GM08714 (cell line): ENCODE results near the gene ENTHD1.
"Not testable (repeated sequence)": the region's sequence is repeated elsewhere in the genome, so short reads cannot be mapped to it uniquely, and the experiment has no call there.

Source experiments
- H3K4me3 ChIP-seq: fragments of 200-500 bp; sonication (Bioruptor generic); 2 replicates; pipeline ENCODE4 v1.5.1; 2014; ENCODE audit warnings: mild to moderate bottlenecking, low read length, inconsistent platforms
- ZNF274 ChIP-seq: IDR thresholded peaks from 2 replicates; pipeline ENCODE4 v1.6.1; 2012; ENCODE audit warnings: mild to moderate bottlenecking, low read depth, low read length

ENTHD1 gene

GRCh38 chr22:39734866-39735265 lies 158.7 kb downstream of the ENTHD1 start:
- TF ChIP-seq ZNF274 = no peak
- no peak overlapping the region for H3K4me3 ChIP-seq

GRCh38 chr22:39734046-39734445 lies 159.5 kb downstream of the ENTHD1 start:
- not testable (repeated sequence) for H3K4me3 ChIP-seq

- no peak for TF ChIP-seq ZNF274
These were observed 160.4 kb downstream of the ENTHD1 start for GRCh38 chr22:39733191-39733590.

GRCh38 chr22:39732625-39733024 lies 160.9 kb downstream of the ENTHD1 start:
- no peak for TF ChIP-seq ZNF274
- H3K4me3 ChIP-seq = no peak overlapping the region

More at GRCh38 chr22:39733191-39733590, 160.4 kb downstream of the ENTHD1 start:
- H3K4me3 ChIP-seq = no peak overlapping the region

- H3K4me3 ChIP-seq = no peak overlapping the region
- no peak for TF ChIP-seq ZNF274
These were observed 161.5 kb downstream of the ENTHD1 start for GRCh38 chr22:39731881-39732555.

GRCh38 chr22:39731481-39731880 lies 162.1 kb downstream of the ENTHD1 start:
- no peak for TF ChIP-seq ZNF274

GRCh38 chr22:39729141-39729934 lies 164.2 kb downstream of the ENTHD1 start:
- no peak for TF ChIP-seq ZNF274

More at GRCh38 chr22:39731481-39731880, 162.1 kb downstream of the ENTHD1 start:
- no peak overlapping the region for H3K4me3 ChIP-seq

GRCh38 chr22:39728236-39728860 lies 165.2 kb downstream of the ENTHD1 start:
- no peak overlapping the region for H3K4me3 ChIP-seq
- no peak for TF ChIP-seq ZNF274

More at GRCh38 chr22:39729141-39729934, 164.2 kb downstream of the ENTHD1 start:
- no peak overlapping the region for H3K4me3 ChIP-seq

GRCh38 chr22:39727541-39727940 lies 166.0 kb downstream of the ENTHD1 start:
- H3K4me3 ChIP-seq = no peak overlapping the region
- no peak for TF ChIP-seq ZNF274

- no peak for TF ChIP-seq ZNF274
- H3K4me3 ChIP-seq = no peak overlapping the region
These were observed 168.1 kb downstream of the ENTHD1 start for GRCh38 chr22:39725351-39726035.

GRCh38 chr22:39724857-39725256 lies 168.7 kb downstream of the ENTHD1 start:
- no peak for TF ChIP-seq ZNF274
- H3K4me3 ChIP-seq = no peak overlapping the region

- H3K4me3 ChIP-seq = no peak overlapping the region
- no peak for TF ChIP-seq ZNF274
These were observed 169.2 kb downstream of the ENTHD1 start for GRCh38 chr22:39724390-39724789.

- H3K4me3 ChIP-seq = no peak overlapping the region
- TF ChIP-seq ZNF274 = no peak
These were observed 169.6 kb downstream of the ENTHD1 start for GRCh38 chr22:39723899-39724351.

- no peak overlapping the region for H3K4me3 ChIP-seq
- TF ChIP-seq ZNF274 = no peak
These were observed 170.1 kb downstream of the ENTHD1 start for GRCh38 chr22:39723463-39723862.
